D721Med (cell line): ENCODE data around the gene DOCK1.

Source experiments
- DNase-seq: peaks from one replicate; pipeline ENCODE4 v3.0.0; 2011; ENCODE audit warnings: low spot score; ENCODE audit not compliant: insufficient read length
- FAIRE-seq: peaks from 2 replicates; lab custom pipeline; 2011; peaks lifted over from hg19 to GRCh38; lab: Jason Lieb, UNC
- CTCF ChIP-seq: IDR thresholded peaks from 2 replicates; pipeline ENCODE4 v1.5.1; 2012; ENCODE audit warnings: mild to moderate bottlenecking, control low read depth; ENCODE audit not compliant: insufficient read depth; ENCODE audit errors: missing control alignments

Gene DOCK1

GRCh38 chr10:127234306-127234800 lies 329.1 kb downstream of the DOCK1 start:
- DNase-seq (no peak), FAIRE-seq (no peak)
- TF ChIP-seq CTCF = no peak

GRCh38 chr10:127236266-127236665 lies 331.0 kb downstream of the DOCK1 start:
- TF ChIP-seq CTCF = no peak
- no peak for FAIRE-seq
- no peak for DNase-seq

GRCh38 chr10:127242914-127243313 lies 337.7 kb downstream of the DOCK1 start:
- DNase-seq (no peak), FAIRE-seq (no peak)
- no peak for TF ChIP-seq CTCF

- peak; percentile 70 for TF ChIP-seq CTCF
- DNase-seq = no peak
- FAIRE-seq = no peak
Measured at GRCh38 chr10:127243490-127244272, 338.5 kb downstream of the DOCK1 start.

GRCh38 chr10:127245456-127245855 lies 340.2 kb downstream of the DOCK1 start:
- no peak for FAIRE-seq
- DNase-seq = no peak
- no peak for TF ChIP-seq CTCF

- no peak for TF ChIP-seq CTCF
- DNase-seq = no peak
- FAIRE-seq = no peak
Measured at GRCh38 chr10:127250031-127250430, 344.8 kb downstream of the DOCK1 start.

GRCh38 chr10:127252818-127253217 lies 347.6 kb downstream of the DOCK1 start:
- DNase-seq = no peak
- FAIRE-seq = no peak

More at GRCh38 chr10:127252818-127253217, 347.6 kb downstream of the DOCK1 start:
- no peak for TF ChIP-seq CTCF
